ENCODE measurements around the gene ZNF431.

Gene ZNF431

DNA sequence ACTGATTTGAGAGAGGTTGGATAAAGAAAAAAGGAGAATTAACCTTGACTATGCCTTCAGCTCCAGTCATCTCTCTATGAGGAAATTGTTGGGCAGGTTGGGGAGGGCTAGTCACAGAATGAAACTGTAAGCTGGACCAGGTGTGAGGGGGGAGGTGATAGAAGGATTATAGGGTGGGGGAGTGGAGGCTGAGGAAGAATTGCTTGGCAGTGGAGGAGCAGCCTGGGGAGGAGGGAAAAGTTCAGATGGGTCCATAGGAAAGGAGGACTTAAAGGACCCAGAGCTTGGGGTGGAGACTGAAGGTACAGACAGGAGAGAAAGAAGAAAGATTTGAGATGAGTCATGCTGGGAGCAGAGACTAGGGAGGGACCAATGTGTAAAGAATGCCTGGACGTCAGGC, 8.2 kb upstream of the ZNF431 start:
- TF ChIP-seq, protein P1, sequence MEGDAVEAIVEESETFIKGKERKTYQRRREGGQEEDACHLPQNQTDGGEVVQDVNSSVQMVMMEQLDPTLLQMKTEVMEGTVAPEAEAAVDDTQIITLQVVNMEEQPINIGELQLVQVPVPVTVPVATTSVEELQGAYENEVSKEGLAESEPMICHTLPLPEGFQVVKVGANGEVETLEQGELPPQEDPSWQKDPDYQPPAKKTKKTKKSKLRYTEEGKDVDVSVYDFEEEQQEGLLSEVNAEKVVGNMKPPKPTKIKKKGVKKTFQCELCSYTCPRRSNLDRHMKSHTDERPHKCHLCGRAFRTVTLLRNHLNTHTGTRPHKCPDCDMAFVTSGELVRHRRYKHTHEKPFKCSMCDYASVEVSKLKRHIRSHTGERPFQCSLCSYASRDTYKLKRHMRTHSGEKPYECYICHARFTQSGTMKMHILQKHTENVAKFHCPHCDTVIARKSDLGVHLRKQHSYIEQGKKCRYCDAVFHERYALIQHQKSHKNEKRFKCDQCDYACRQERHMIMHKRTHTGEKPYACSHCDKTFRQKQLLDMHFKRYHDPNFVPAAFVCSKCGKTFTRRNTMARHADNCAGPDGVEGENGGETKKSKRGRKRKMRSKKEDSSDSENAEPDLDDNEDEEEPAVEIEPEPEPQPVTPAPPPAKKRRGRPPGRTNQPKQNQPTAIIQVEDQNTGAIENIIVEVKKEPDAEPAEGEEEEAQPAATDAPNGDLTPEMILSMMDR (IDR thresholded peaks at IDR 0.05) = no peak

DNA sequence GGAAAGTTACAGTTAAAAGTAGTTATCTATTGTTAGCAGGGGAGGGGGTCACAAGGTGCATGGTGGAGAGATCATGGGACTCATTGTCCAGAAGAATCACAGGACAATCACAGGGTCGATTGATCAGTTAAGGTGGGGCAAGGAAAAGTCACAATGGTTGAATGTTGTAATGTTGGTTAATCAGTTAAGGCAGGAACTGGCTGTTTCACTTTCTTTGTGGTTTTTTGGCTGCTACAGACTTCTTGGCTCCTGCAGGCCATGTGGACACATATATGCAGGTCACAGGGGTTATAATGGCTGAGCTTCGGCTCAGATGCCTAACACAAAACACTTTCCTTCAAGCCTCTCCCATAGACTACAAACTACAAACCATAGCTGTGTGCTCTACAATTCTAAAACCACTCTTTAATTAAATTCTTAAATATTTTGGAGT, 6.9 kb upstream of the ZNF431 start:
- TF ChIP-seq, protein P1 (IDR thresholded peaks at IDR 0.05) = no peak

DNA sequence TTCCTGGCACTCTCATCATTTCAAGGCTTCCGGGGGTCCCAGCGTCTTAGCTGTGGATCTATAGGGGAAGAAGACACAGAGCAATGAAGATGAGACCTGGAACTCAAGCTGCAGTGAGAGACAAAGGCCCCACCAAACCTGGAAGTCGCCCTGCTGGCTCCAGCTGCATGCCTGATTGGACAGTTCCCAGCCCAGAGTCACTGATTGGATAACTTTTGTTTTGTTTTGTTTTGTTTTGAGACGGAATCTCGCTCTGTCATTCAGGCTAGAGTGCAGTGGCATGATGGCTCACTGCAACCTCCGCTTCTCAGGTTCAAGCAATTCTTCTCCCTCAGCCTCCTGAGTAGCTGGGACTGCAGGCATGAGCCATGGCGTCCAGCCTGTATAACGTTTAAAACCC, 6.4 kb upstream of the ZNF431 start:
- TF ChIP-seq, protein P1 (IDR thresholded peaks at IDR 0.05) = no peak

DNA sequence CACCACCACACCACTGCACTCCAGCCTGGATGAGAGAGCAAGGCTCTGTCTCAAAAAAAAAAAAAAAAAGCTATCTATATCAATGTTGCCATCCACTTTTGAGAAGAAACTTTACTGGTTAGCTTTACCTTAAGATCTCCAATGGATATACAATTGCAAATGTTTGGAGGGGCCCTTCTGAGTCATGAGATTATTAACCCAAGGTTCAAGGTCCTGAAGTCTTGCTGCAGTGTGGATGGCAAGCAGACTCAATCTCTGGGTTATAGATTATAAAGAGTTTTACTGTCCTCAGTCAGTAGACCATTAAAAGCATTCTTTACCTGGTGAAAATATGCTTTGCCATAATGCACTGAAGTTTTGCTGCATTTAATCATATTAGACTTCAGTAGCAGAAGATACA, 3.7 kb upstream of the ZNF431 start:
- TF ChIP-seq, protein P1 (IDR thresholded peaks at IDR 0.05) = no peak

DNA sequence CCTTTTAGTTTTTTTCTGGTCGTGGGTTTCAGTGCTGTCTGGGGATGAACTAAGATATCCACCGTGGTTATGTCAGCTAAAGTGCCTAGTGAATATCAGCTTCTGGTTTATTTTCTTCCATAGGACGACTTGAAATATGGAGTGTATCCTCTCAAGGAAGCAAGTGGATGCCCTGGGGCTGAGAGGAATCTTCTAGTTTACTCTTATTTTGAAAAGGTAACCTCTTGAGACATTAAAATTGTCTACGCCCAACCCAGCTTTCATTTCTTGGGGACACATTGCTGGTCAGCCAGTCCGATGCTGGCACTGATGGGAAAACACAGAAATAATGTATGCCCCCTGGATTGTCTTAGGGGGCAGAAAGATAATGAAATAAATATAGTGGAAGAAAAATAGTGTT, 1.6 kb downstream of the ZNF431 start:
- TF ChIP-seq, protein P1 (IDR thresholded peaks at IDR 0.05) = no peak

DNA sequence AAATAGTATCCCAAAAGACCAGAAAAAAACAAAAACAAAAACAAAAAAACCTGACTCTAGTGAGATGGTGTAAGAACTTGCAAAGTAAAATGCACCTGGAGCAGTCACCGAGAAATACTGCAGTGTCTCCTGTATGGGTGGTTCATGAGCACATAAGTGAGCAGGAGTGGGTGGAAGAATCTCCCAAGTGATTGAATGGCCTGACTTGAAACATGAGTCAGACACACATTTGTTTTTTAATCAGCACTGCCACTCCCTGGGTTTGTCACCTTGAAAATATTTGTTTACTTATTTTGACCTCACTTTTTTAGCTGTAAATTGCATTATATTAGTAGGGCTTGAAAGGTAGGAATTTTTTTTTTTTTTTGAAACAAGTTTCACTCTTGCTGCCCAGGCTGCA, 2.0 kb downstream of the ZNF431 start:
- TF ChIP-seq, protein P1 (IDR thresholded peaks at IDR 0.05) = no peak

DNA sequence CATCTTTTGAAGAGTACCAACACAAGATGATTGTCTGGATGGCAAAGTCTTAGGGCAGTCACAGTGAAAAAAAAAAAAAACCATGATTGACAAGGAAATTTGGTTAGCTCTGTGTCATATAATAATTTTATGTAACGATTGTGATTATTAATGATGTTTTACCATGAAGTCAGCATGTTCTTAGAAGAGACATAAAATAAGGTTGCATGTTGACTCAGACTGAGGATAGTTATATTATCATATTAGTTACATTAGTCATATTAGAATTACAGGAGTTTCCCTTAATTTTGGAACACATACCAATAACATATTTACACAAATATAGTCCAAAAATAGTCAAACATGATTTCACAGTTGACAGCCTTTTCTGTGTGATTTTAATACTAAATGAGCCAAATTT, 5.7 kb downstream of the ZNF431 start:
- TF ChIP-seq, protein P1 (IDR thresholded peaks at IDR 0.05) = no peak

DNA sequence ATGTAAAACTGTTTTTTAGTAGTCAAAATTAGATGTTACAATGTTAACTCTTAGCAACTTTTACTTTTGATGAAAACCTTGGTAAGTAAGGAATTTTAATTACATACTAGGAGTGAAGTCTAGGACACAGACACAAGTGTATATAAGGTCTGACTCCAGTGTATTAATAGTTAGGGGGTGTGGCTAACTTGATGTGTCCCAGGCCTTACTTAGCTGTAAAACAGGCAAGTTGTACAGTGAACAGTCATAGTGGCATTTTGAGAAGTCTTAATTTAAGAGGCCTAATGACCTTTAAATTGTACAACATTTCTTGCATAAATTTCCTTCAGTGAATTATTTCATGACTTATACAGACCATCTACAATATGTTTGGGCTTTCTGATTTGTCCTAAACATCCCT, 6.8 kb downstream of the ZNF431 start:
- TF ChIP-seq, protein P1 (IDR thresholded peaks at IDR 0.05) = no peak
